HG03025 (cell line): ENCODE data around the gene IL17REL.

Experiments used
- ATAC-seq: cut with Tn5 transposase; IDR thresholded peaks from one replicate; pipeline ENCODE4 v1.9.1; 2021; ENCODE audit warnings: mild to moderate bottlenecking, moderate library complexity; ENCODE audit not compliant: unreplicated experiment, low FRiP score

IL17REL gene

DNA sequence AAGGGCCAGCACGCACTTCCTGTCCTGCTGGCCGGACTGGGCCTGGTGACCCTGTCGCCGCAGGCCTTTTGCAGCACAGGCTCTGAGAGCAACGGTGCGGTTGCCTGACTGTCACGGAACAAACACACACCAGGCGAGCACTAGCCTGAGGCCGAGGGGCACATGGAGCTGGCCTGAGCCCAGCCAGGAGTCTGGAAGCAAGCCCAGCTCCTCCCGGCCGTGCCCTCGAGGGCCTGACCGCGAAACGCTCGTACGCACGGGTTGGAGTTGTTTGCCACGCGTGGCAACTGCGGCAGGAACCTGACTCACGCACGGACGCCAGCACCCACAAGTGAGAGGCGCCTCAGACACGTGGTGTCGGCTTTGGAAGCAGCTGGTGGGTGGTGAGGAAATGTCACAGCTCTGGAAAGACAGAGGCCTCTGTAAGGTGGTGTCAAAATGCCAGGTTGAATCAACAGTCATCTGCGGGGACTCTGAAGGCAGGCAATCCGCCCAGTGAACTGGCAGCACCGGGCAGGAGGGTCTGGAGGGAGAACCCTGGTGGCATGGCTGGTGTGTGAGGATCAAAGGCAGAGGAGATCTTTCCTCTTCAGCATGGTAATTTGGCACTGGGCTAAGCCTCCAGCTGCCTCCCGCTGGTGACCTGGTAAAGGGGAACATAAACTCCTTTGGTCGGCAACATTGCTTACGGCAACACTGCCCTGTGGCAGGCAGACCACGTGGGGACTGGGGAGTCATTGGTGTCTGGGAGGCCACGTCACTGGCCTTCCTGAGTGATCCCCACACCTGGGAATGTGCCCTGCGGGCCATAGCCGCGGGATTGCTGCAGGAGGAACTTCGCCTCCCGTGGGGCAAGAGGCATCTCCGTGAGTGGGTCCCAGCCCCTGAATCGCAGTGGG is 15.3 kb upstream of the IL17REL start:
- ATAC-seq, result no peak

- ATAC-seq, result no peak
Measured at GRCh38 chr22:50025993-50026392, 13.4 kb upstream of the IL17REL start.

GRCh38 chr22:50022171-50022819 is 9.7 kb upstream of the IL17REL start:
- no peak for ATAC-seq

DNA sequence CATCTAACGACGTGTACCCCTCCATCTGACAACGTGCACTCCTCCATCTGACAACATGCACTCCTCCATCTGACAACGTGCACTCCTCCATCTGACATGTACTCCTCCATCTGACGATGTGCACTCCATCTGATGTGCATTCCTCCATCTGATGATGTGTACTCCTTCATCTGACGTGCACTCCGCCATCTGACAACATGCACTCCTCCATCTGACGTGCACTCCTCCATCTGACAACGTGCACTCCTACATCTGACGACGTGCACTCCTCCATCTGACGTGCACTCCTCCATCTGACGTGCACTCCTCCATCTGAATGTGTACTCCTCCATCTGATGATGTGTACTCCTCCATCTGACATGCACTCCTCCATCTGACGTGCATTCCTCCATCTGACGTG is 8.0 kb upstream of the IL17REL start:
- ATAC-seq, result no peak

DNA sequence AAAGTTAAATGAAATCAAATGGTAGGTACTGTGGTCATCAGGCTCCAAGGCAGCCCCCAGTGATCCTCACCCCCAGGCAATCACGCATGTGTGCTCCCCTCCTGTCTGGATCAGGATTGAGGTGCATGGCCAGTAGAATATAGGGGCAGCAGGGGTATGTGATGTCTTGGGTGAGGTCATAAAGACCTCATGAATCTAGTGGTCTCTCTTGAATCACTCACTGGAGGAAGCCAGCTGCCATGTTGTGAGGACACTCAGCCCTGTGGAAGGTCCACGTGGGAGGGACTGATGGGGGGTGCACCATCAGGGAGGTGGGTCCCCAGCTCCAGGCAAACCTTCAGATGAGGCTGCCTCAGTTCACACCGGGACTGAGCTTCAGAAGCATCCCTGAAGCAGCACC is 6.8 kb upstream of the IL17REL start:
- ATAC-seq, result no peak

- ATAC-seq, result no peak
Measured at GRCh38 chr22:50018608-50019285, 6.2 kb upstream of the IL17REL start.

DNA sequence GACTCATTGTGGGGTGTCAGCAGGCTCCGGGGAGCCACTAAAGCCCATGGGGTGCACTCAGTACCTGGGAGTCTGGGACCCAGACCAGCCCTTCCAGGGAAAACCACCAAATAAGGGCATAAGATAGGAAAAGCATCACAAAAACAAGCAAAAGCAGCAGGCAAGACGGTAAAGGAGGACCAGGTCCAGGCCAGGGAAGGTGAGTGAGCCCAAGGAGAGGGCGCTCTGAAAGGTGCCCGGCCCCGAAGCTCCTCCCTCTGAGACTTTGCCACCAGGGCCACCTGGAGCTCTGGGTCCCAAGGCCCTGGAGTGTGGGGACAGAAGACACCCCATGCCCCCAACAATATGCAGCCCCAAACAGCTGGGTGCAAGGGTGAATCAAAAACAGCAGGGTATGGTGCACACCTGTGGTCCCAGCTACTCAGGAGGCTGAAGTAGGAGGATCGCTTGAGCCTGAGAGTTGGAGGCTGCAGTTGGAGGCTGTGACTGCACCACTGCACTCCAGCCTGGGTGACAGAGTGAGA is 5.2 kb upstream of the IL17REL start:
- no peak for ATAC-seq

- no peak for ATAC-seq
Measured at GRCh38 chr22:50016988-50017700, 4.6 kb upstream of the IL17REL start.

- no peak for ATAC-seq
Measured at GRCh38 chr22:50016308-50016987, 3.9 kb upstream of the IL17REL start.

- ATAC-seq, result no peak
Measured at GRCh38 chr22:50015451-50016307, 3.1 kb upstream of the IL17REL start.

DNA sequence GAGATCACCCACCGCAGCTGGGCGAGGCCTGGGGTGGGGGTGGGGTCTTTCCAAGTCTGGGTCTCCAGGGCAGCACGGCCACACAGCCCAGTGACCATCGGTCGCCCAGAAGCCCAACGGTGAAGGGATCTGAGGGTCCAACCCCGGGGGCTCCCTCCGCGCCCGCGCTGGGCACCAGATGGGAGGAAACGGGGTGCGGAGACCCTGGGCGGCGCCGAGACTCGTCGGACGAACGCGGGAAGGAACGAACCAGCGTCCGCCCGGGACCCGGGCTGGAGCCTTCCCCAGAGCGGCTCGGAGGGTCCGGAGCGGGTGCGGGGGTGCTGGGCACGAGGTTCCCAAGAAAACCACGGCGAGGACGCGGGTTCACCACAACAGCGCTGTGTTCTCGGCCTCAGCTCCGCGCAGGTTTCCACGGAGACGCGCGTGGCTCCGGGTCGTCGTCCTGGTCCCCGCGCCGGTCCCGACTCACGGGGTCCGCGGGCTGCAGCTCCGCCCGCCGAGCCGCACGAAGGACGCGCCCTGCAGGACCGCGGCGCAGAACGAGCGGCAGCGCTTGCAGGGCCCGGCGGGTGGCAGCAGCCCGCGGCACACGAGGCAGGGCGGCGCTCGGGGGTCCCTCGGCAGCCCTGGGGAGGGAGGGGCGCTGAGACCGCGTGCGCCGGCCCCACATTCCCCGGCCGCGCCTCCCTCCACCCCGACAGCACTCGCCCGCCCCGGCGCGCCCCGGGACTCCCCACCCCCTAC is 2.3 kb upstream of the IL17REL start:
- ATAC-seq, result no peak

DNA sequence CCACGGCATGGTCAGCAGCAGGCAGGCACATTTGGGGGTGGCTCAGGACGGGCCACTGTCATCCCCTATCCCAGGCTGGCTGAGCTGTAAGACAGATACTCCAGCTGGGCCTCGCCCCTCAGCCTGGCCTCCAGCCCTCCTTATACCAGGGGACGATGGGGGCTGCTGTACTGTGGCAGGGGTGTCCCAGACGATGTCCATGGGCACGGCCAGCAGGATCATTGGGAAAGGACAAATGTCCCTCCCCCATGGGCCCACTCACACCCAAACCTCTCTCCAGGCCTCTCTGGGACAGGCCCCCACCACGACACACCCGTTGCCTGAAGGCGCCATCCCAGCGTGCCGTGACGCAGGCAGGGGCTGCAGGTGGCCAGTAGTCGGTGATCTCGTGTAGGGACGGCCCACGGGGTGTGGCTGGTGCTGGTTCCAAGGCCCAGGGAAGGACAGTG is 1.5 kb upstream of the IL17REL start:
- ATAC-seq, result no peak

- no peak for ATAC-seq
Measured at GRCh38 chr22:50011447-50012210, 936 bp downstream of the IL17REL start.

GRCh38 chr22:50010676-50011446 is 1.7 kb downstream of the IL17REL start:
- no peak for ATAC-seq

- ATAC-seq, result no peak
Measured at GRCh38 chr22:50009765-50010675, 2.5 kb downstream of the IL17REL start.

DNA sequence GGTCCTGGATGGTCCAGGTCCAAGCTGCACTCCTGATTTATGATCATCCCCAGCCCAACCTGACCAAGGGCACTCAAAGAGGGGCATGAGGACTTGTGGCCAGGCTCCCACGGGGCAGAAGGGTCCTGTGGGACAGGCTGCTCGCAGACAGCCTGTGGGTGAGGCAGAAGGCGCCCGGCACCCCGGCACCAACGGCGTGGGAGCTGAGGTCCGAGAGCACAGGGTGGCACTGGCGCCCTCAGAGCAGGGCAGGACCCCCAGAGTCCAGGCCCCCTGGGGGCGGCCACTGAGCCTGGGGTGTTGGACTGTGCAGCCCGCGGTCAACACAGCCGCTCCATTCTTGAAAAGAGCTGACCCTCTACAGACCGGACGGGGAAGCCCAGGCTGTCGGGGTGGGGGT is 3.3 kb downstream of the IL17REL start:
- no peak for ATAC-seq
